A549 (cell line): ENCODE measurements around the gene CCDC154. TPM values are rescaled to one million over a fixed set of nuclear protein-coding genes. Genes with fewer than 3 reads are reported as not detected.

Experiments
- ATAC-seq, 2 experiments: fragments of 200-7000 bp in 1 of 2; fragments of >200 bp in 1 of 2; cut with Nextera tagmentation in 1 of 2; cut with Tn5 transposase in 1 of 2; 3 replicates each; pipeline versions ENCODE4 v1.8.0 to v1.9.1; 2018 to 2020; ENCODE audit warnings: mild to moderate bottlenecking in 1 of 2, moderate library complexity in 1 of 2
- CTCF ChIA-PET: fragments of 300-600 bp; sonication (Branson Sonifier 250); formaldehyde crosslinking; extraction: SDS; loops from one replicate; lab custom pipeline; 2021; ENCODE audit warnings: antibody characterized with exemption, inconsistent platforms; lab: Yijun Ruan, JAX
- POLR2A ChIA-PET: fragments of 350-600 bp; formaldehyde crosslinking; extraction: SDS; loops from one replicate; lab custom pipeline; 2021; ENCODE audit warnings: antibody characterized with exemption, inconsistent platforms; lab: Yijun Ruan, JAX
- DNase-seq, 2 experiments: peaks; one replicate each; pipeline versions ENCODE4 v3.0.0 to v3.0.0-alpha.2; 2011 to 2016; ENCODE audit warnings: low read depth in 1 of 2, low spot score in 1 of 2
- FAIRE-seq: peaks from 2 replicates; lab custom pipeline; 2011; peaks lifted over from hg19 to GRCh38; lab: Jason Lieb, UNC
- H3K27ac ChIP-seq, 2 experiments: fragments of >200 bp; sonication (Bioruptor Twin); formaldehyde crosslinking; 3 replicates each; pipeline ENCODE4 v1.5.1; 2016 to 2017
- H3K4me1 ChIP-seq: fragments of >200 bp; sonication (Bioruptor Twin); formaldehyde crosslinking; 3 replicates; pipeline ENCODE4 v1.6.1; 2016
- H3K4me2 ChIP-seq: fragments of >200 bp; sonication (Bioruptor Twin); formaldehyde crosslinking; 3 replicates; pipeline ENCODE4 v1.6.1; 2016
- H3K4me3 ChIP-seq: fragments of >200 bp; sonication (Bioruptor Twin); formaldehyde crosslinking; 3 replicates; pipeline ENCODE4 v1.5.1; 2016
- H3K9me3 ChIP-seq: fragments of >200 bp; sonication (Bioruptor Twin); formaldehyde crosslinking; 3 replicates; pipeline ENCODE4 v1.6.1; 2016
- ATOH8 ChIP-seq: fragments of 250-450 bp; sonication (Bioruptor Pico); IDR thresholded peaks from 2 replicates; pipeline ENCODE4 v1.5.0; 2020; ENCODE audit warnings: low read depth, mild to moderate bottlenecking, moderate library complexity
- BCL3 ChIP-seq: fragments of >200 bp; sonication (Bioruptor Twin); formaldehyde crosslinking; IDR thresholded peaks from 3 replicates; pipeline ENCODE4 v1.6.1; 2016
- BHLHE40 ChIP-seq: IDR thresholded peaks from 2 replicates; pipeline ENCODE4 v1.6.1; 2012; ENCODE audit warnings: low read depth, low read length, inconsistent platforms
- CEBPB ChIP-seq, 2 experiments: fragments of >200 bp in 1 of 2; sonication (Bioruptor Twin) in 1 of 2; formaldehyde crosslinking in 1 of 2; IDR thresholded peaks; 2 replicates each; pipeline ENCODE4 v1.6.1; 2012 to 2016
- E2F6 ChIP-seq: IDR thresholded peaks from 2 replicates; pipeline ENCODE4 v1.6.1; 2012; ENCODE audit warnings: low read depth, borderline replicate concordance
- EHMT2 ChIP-seq: fragments of 200-600 bp; sonication (generic); IDR thresholded peaks from 2 replicates; pipeline ENCODE4 v1.6.1; 2016; ENCODE audit warnings: antibody characterized with exemption, low read depth, mild to moderate bottlenecking, moderate library complexity
- EP300 ChIP-seq, 2 experiments: fragments of >200 bp; sonication (Bioruptor Twin); formaldehyde crosslinking; IDR thresholded peaks; 2 replicates in 1 of 2; 3 replicates in 1 of 2; pipeline ENCODE4 v1.6.1; 2016 to 2017
- GATA3 ChIP-seq: IDR thresholded peaks from 2 replicates; pipeline ENCODE4 v1.6.1; 2012; ENCODE audit warnings: borderline replicate concordance
- HOXA7 ChIP-seq: fragments of 250-450 bp; sonication (Bioruptor Pico); IDR thresholded peaks from 2 replicates; pipeline ENCODE4 v1.5.0; 2020; ENCODE audit warnings: mild to moderate bottlenecking, moderate library complexity
- HOXB13 ChIP-seq: fragments of 250-450 bp; sonication (Bioruptor Pico); IDR thresholded peaks from 2 replicates; pipeline ENCODE4 v1.5.0; 2020; ENCODE audit warnings: low read depth, mild to moderate bottlenecking, moderate library complexity
- JUN ChIP-seq, 2 experiments: fragments of >200 bp; sonication (Bioruptor Twin); formaldehyde crosslinking; IDR thresholded peaks; 2 replicates in 1 of 2; 3 replicates in 1 of 2; pipeline ENCODE4 v1.6.1; 2016 to 2017
- KDM1A ChIP-seq: fragments of 200-600 bp; sonication (generic); IDR thresholded peaks from 2 replicates; pipeline ENCODE4 v1.6.1; 2016; ENCODE audit warnings: low read depth, mild to moderate bottlenecking
- MAX ChIP-seq: IDR thresholded peaks from 2 replicates; pipeline ENCODE4 v1.6.1; 2012
- MYC ChIP-seq: IDR thresholded peaks from 2 replicates; pipeline ENCODE4 v1.6.1; 2012; ENCODE audit warnings: mild to moderate bottlenecking, inconsistent platforms, low read length, improper control_type of control experiment, borderline replicate concordance
- PHF8 ChIP-seq: fragments of 200-600 bp; sonication (generic); IDR thresholded peaks from 2 replicates; pipeline ENCODE4 v1.6.1; 2016; ENCODE audit warnings: low read depth, mild to moderate bottlenecking, antibody characterized with exemption, moderate library complexity, borderline replicate concordance
- POLR2A ChIP-seq: IDR thresholded peaks from 2 replicates; pipeline ENCODE4 v1.6.1; 2012; ENCODE audit warnings: mild to moderate bottlenecking, low read length
- RFX5 ChIP-seq: fragments of 450-650 bp; IDR thresholded peaks from 2 replicates; pipeline ENCODE4 v1.7.1; 2014; ENCODE audit warnings: antibody characterized with exemption, mild to moderate bottlenecking, moderate library complexity
- SMC3 ChIP-seq: fragments of >200 bp; sonication (Bioruptor Twin); formaldehyde crosslinking; IDR thresholded peaks from 3 replicates; pipeline ENCODE4 v1.6.1; 2018; ENCODE audit warnings: inconsistent platforms
- TP53 ChIP-seq: fragments of 250-450 bp; sonication (Bioruptor Pico); IDR thresholded peaks from 2 replicates; pipeline ENCODE4 v1.5.0; 2021; ENCODE audit warnings: mild to moderate bottlenecking, moderate library complexity
- USF2 ChIP-seq: fragments of 450-650 bp; IDR thresholded peaks from 2 replicates; pipeline ENCODE4 v1.6.1; 2014; ENCODE audit warnings: antibody characterized with exemption
- WGBS: methylation state at CpG from one replicate; pipeline ENCODE4 v1.1.6; 2017; ENCODE audit errors: missing lambda C conversion rate; 5-methylcytosine and 5-hydroxymethylcytosine counted together
- polyA plus RNA-seq, 4 experiments: library from polyadenylated mRNA; depleted of rRNA in 3 of 4; stranded (reverse); fragments of >200 nt; fragmentation: RNase III in 1 of 4; extraction: RNeasy Plus Mini Kit Qiagen cat#74134 plus additional on column Dnase treatment in 1 of 4; gene quantifications; 2 replicates in 3 of 4; 3 replicates in 1 of 4; pipeline ENCODE4 v1.2.3, GENCODE V29; 2011 to 2017

Gene CCDC154
- polyA plus RNA-seq, 2 of the 4 experiments (the other 2 are of a cell fraction) = 0.16 to 0.74 TPM

GRCh38 chr16:1492923-1493745, 48.8 kb upstream of the CCDC154 start, which contains the start of gene TELO2:
Gene TELO2 (plus strand): TSS chr16:1493360. CDS start chr16:1494282, 922 bp downstream.
- WGBS = 8% methylated on average over 24 of the region's 89 CpGs
- Histone ChIP-seq H3K4me3 (peak within 1 kb of the TSS; percentile 84), H3K4me2 (peak within 1 kb of the TSS; percentile 91), H3K9me3 (no peaks in the 10 kb centered on the region), H3K4me1 (peaks cover 15% of the 10 kb centered on the region), H3K27ac (peak within 1 kb of the TSS; percentile 92 to 99)
- POLR2A ChIA-PET = interaction anchor here (0.6 to 1.5 kb wide), 5 partner anchors 16 to 213 kb away, joined by 3 to 5 read pairs (median 3); partner anchors contain the start of genes MAPK8IP3 and UQCC4
- DNase-seq (peak; percentile 76 to 87), ATAC-seq (peak; percentile 77 to 78), FAIRE-seq (no peak)
- TF ChIP-seq ATOH8 (CRISPR knock-in tag) (peak; percentile 55; the same call in 1 of the 2 replicates), BCL3 (peak; percentile 58; the same call in 2 of the 3 replicates), CEBPB (IDR thresholded peaks at IDR 0.05) (no peak), EHMT2 (no peak), TP53 (peak; percentile 94), POLR2A (peak; percentile 38), BHLHE40 (no peak), JUN (IDR thresholded peaks at IDR 0.05) (peak; percentile 16 to 74; a peak in 2 of 5 replicates), MYC (peak; percentile 95), HOXB13 (peak; percentile 75; the same call in 1 of the 2 replicates), USF2 (peak; percentile 49), HOXA7 (CRISPR knock-in tag) (peak; percentile 61; the same call in 1 of the 2 replicates), PHF8 (peak; percentile 50), MAX (peak; percentile 99), E2F6 (peak; percentile 89), EP300 (IDR thresholded peaks at IDR 0.05) (no peak)
- CTCF ChIA-PET = interaction anchor here (0.6 to 1.4 kb wide), 3 partner anchors 17 to 101 kb away, joined by 3 read pairs; no protein-coding TSS in a partner anchor

- H3K27ac ChIP-seq = peak overlapping the region; percentile 92 to 99
- TF ChIP-seq GATA3 = no peak
- no peak for TF ChIP-seq EHMT2
- TF ChIP-seq KDM1A = no peak
- TF ChIP-seq SMC3 = no peak
- peak; percentile 94 for TF ChIP-seq RFX5
- TF ChIP-seq TP53 = no peak
- ChIA-PET CTCF (interaction anchor here (0.6 to 1.4 kb wide), 4 partner anchors 17 to 272 kb away, joined by 3 read pairs; no protein-coding TSS in a partner anchor), POLR2A (interaction anchor here (0.6 to 1.3 kb wide), 4 partner anchors 19 to 214 kb away, joined by 3 to 5 read pairs (median 4); partner anchors contain the start of genes MAPK8IP3 and UQCC4)
- ATAC-seq (no peak), FAIRE-seq (no peak), DNase-seq (no peak)
- H3K4me3 ChIP-seq = peak overlapping the region; percentile 84
- H3K4me1 ChIP-seq = peaks cover 15% of the 10 kb centered on the region
- no peaks in the 10 kb centered on the region for H3K9me3 ChIP-seq
- peak overlapping the region; percentile 91 for H3K4me2 ChIP-seq
- 93% methylated on average over 23 of the region's 23 CpGs for WGBS
Observed at GRCh38 chr16:1492082-1492922, 47.9 kb upstream of the CCDC154 start.
